AG10803 (cell line): ENCODE results near the gene UHRF1.
A peak's percentile ranks its signal among the peaks of the same experiment; 100 is the strongest.

ENCODE experiments used
- DNase-seq: peaks from one replicate; pipeline ENCODE4 v3.0.0; 2010; ENCODE audit warnings: low read depth
- H3K4me3 ChIP-seq: 2 replicates; pipeline ENCODE4 v1.5.1; 2011; ENCODE audit warnings: mild to moderate bottlenecking, low read length, control low read depth
- TF ChIP-seq, protein P1 (sequence below): conservative IDR thresholded peaks from 2 replicates; pipeline ENCODE4 v1.5.1; 2011; ENCODE audit warnings: mild to moderate bottlenecking, low read length, control low read depth, inconsistent platforms

Gene UHRF1

DNA sequence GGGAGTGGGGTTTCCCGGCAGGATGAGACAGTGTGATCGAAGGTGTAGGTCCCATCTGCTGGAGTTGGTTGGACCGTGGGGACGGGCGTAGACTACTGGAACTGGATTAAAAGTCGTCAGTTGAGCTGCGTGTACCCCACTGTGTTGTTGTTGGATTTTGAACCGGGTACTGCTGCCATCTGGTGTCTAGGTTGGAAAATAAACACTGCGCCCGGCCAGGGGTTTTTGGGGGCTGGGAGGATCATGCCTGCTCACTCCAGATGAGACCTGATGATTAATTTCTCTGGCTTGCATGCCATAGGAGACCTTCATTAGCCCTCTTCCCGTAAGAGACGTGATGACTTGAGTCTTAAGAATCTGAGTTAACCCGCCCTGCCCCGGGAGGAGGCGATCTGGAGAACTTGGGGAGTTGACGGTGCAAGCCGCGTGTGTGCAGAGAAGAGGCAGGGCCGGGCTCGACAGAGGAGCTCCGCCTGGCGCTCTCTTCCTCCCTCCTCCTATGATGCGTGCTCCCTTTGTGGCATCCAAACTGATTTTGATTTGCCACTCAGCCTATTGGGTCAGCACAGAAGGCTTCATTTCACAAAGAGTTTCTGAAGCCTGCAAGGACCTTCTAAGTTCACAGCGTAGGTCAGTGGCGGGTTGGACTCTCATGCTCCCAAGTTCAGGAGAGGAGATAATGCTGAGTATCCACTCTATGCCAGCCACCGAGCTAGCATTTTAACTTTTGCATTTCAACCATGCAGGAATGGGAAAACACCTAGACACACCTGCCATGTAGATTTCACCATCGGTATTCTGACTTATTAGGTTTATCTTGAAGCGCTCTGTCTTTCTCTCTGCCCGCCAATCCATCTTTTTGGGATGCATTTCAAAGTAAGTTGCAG is 2.7 kb downstream of the UHRF1 start:
- TF ChIP-seq, protein P1, sequence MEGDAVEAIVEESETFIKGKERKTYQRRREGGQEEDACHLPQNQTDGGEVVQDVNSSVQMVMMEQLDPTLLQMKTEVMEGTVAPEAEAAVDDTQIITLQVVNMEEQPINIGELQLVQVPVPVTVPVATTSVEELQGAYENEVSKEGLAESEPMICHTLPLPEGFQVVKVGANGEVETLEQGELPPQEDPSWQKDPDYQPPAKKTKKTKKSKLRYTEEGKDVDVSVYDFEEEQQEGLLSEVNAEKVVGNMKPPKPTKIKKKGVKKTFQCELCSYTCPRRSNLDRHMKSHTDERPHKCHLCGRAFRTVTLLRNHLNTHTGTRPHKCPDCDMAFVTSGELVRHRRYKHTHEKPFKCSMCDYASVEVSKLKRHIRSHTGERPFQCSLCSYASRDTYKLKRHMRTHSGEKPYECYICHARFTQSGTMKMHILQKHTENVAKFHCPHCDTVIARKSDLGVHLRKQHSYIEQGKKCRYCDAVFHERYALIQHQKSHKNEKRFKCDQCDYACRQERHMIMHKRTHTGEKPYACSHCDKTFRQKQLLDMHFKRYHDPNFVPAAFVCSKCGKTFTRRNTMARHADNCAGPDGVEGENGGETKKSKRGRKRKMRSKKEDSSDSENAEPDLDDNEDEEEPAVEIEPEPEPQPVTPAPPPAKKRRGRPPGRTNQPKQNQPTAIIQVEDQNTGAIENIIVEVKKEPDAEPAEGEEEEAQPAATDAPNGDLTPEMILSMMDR, result peak; percentile 62
- DNase-seq, result peak; percentile 100
- H3K4me3 ChIP-seq, result peak overlapping the region; percentile 58

DNA sequence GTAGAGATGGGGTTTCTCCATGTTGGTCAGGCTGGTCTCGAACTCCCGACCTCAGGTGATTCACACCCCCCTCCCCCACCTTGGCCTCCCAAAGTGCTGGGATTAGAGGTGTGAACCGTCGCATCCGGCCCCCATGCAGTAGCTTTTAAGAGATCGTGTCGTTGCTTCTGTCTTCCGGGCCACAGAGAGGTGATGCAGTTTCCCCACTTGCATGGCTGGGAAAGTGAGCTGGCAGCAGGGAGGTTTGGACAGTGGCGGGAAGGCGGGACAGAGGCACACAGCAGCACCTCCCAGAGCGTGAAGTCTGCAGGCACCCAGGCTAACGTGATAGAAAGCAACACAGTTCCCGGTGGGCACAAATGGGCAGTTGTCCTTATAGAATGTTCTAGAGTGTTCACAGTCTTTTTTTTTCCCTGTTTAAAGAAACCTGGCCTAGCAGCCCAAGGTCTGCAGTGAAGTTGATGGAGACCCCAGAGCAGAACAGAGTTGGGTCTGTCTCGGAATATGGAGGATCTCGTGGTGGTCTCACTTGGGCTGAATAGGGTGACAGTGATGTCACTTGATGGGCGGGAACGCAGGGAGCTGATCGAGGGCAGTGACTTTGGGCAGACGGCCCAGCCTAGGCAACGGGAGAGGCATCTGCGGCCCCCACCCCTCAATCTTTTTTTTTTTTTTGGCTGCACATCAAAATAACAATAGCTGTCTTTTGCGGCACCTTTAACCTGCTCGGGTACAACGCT is 4.9 kb downstream of the UHRF1 start:
- no peak for DNase-seq
- TF ChIP-seq, protein P1, result no peak
- H3K4me3 ChIP-seq, result no peak overlapping the region

DNA sequence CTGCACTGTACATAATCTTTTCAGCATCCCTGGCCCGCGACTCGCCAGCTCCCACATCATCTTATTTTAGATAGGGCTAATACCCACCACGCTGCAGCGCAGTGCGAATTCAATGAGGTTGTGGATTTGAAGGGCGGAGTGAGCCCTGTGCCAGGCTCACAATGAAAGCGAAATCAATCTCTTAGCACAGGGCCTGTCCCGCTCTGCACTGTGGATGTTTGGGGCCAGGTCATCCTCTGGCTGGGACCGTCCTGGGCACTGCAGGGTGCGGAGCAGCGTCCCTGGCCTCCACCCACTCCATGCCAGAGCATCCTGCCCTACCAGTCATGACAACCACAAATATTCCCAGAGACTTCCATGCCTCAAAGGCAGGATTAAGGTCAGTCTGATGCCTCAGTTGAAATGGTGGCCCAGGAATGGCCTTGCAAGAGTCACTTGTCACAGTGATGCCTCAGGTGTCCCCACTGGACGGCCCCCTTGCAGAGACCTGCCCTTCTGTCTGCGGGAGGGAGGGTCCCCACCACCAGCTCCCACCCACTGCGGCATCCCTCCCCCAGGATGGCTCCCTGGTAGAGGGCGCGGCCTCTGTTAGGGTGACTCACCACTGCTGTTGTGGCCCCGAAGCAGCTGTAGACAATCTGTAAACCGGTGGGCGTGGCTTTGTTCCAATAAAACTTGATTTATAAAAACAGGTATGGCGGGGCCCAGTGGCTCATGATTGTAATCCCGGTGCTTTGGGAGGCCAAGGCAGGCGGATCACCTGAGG is 5.6 kb downstream of the UHRF1 start:
- H3K4me3 ChIP-seq, result no peak overlapping the region
- peak; percentile 54 for DNase-seq
- TF ChIP-seq, protein P1, result no peak

DNA sequence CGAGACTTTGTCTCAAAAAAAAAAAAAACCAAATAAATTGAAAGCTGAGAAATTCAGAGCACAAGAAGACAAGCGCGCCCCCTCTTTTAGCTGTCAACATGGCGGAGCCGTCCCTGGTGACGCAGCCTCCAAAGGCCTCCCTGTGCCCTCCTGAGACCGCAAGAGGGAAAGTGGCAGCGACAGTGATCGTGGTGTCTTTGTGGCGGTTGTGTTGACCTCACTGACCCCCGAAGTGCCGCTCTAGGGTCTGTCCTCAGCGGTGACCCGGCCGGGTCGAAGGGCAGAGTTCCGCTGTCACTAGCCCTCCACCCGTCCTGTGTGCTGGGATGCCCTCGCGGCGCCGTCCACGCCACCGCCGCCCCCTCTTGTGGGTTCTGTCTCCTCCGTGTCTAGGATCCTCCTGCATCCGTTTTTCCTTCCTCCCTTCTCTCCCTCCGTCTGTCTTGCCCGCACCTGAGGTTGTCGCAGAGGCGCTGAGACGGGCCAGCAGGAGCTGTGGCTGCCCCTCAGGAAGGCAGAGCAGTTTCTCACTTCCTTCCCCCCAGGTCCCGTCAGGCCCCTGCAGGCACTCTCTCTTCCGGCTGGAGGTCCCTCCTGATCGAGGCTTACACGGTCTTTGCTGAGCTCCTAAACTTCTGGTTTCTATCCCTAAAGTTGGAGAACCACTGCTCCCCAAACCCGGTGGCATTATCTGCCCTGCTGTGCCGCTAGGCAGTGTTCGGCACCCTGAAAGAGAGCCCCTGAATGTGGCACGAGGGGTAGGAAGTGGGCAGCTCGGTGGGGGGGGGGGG is 7.2 kb downstream of the UHRF1 start:
- no peak overlapping the region for H3K4me3 ChIP-seq
- DNase-seq, result no peak

DNA sequence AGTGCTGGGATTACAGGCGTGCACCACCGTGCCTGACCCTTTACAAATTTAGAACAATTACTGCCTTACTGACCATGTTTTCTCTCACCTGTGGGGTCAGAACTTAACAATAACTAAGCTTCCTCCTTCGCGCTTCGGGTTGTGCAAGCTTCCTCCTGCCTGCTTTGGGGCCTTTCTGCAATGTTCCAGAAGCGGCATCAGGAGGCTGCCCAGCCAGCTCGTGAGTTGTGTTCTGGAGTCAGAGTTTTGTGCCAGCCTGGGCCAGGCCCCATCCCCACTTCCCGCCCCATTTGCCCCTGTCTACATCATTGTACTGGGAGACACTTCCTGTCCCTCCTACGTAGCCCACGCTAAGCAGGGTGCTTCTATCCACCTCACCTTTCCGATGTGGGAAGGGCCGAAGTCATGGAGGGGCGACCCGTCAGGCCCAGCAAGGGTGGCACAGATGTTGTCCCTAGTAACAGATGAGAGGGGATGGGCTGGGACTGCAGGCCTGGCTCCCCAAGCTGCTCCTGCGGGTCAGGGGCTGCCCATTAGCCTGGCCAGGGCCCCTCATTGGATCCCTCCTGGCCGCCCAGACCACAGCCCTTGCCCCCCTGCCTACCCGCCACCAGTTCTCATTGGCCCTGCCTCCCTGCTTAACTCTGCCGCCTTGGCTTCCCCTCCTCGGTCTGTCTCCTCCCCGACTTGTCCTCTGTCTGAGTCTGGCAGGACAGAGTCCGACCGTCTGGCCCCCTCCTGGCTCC is 13.4 kb downstream of the UHRF1 start:
- TF ChIP-seq, protein P1, result no peak
- no peak overlapping the region for H3K4me3 ChIP-seq
- DNase-seq, result no peak

More for the DNA sequence above, 7.2 kb downstream of the UHRF1 start:
- TF ChIP-seq, protein P1, result no peak

DNA sequence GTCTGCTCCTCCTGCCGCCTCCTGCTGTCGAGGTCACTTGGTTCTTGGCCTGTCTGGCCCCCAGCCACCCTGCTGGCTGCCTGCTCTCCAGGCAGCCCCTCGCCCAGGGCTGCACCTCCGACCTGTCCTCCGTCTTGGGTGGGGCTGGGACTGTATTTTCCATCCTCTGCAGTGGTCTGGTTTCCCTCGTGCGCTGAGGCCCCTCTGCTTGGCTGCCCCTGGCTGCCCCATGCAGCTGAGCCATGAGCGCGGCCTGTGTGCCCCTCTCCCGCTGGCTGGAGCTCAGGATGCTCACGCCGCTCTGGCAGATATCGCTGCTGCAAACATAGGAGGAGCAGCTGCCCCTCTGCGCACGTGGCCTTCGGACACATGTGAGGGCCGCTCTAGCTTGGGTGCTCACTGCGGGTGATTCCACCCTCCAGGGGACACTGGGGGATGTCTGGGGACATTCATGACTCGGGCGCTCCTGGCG is 14.0 kb downstream of the UHRF1 start:
- TF ChIP-seq, protein P1, result no peak
- H3K4me3 ChIP-seq, result no peak overlapping the region
- no peak for DNase-seq
